Amniotic epithelial cell (primary cell): Measurements from ENCODE around the gene MCTP1.
"Not testable (repeated sequence)": the region's sequence is repeated elsewhere in the genome, so short reads cannot be mapped to it uniquely, and the experiment has no call there.

Experiments
- DNase-seq: peaks from one replicate; pipeline ENCODE4 v3.0.0-alpha.2; 2010; ENCODE audit warnings: low read depth

MCTP1 gene

DNA sequence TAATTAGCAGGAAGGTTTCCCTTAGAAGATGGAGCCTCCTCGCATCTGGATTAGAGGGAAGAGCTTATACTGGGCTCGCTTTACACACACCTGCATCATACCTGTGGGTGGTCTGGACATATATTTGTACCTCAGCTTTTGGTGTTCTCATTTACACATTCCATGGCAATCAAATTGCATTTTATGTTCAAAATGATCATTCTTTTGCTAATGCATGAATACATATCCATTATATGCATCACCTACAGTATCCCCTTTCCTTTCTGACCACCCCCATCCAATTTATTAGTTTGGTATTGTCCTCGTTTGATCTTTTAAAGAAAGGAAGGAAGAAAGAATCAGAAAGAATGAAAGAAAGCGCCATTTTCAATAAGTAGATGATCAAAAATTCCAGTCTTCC, 415.0 kb downstream of the MCTP1 start:
- DNase-seq = no peak

- no peak for DNase-seq
These were observed 420.9 kb downstream of the MCTP1 start for GRCh38 chr5:94863951-94864350.

GRCh38 chr5:94857111-94857510, 427.8 kb downstream of the MCTP1 start:
- no peak for DNase-seq

- no peak for DNase-seq
These were observed 428.6 kb downstream of the MCTP1 start for GRCh38 chr5:94856257-94856800.

- DNase-seq = no peak
These were observed 429.4 kb downstream of the MCTP1 start for GRCh38 chr5:94855543-94855942.

GRCh38 chr5:94853120-94853519, 431.8 kb downstream of the MCTP1 start:
- no peak for DNase-seq

DNA sequence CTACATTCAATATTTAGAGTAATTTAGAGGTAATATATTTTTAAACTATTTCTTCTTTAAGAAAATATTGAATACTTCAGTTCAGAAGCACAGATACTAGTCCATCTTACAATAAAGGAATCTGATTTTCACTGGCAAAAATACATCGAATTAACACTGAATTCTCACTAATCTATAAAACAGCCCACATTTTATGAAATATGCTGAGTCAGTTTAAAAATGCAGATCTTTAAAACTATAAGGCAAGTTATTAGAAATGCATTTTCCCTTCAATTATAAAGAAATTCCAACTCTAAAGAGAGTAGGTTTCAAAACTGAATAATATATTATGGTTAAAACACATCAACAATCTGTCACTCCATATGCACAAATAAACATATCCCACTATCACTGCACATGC, 433.9 kb downstream of the MCTP1 start:
- DNase-seq = no peak

GRCh38 chr5:94849821-94850736, 434.8 kb downstream of the MCTP1 start:
- DNase-seq = peak; percentile 70

GRCh38 chr5:94849324-94849723, 435.6 kb downstream of the MCTP1 start:
- DNase-seq = no peak

DNA sequence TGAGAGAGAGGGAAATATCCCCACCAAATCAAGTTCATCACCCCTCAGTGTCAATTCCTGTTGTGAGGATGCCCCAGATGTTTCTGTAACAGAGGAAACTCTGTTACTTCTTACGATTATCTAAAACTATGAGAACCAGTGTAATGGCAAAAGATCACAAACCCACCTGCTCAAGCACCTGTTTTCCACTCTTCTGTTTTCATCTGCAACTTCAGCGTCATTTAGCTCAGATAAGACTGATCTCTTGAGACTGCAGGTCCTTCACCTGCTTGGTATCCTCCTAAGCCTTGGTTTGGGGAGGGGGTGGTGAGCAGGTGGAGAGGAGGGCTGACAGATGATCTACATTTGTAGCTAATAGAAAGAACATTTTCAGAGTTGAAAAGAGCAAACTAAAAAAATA, 437.2 kb downstream of the MCTP1 start:
- no peak for DNase-seq

DNA sequence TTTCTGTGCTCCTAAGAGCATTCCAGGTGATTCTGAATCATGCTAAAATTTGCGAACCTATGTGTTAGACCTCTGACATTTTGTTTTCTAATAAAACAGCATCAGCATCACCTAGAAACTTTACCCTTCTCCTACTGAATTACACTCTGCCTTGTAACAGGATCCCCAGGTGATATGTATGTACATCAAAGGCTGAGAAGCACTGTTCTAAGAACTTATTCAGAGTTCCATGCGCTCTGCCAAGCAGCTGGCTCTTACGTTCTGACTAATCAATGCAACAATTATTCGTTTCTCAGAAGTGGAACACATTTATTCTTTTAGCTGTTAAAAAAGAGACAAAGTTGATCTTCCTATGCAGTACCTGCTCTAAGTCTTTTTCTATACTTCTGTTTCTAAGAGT, 437.9 kb downstream of the MCTP1 start:
- no peak for DNase-seq

- not testable (repeated sequence) for DNase-seq
These were observed 439.2 kb downstream of the MCTP1 start for GRCh38 chr5:94845696-94846095.

DNA sequence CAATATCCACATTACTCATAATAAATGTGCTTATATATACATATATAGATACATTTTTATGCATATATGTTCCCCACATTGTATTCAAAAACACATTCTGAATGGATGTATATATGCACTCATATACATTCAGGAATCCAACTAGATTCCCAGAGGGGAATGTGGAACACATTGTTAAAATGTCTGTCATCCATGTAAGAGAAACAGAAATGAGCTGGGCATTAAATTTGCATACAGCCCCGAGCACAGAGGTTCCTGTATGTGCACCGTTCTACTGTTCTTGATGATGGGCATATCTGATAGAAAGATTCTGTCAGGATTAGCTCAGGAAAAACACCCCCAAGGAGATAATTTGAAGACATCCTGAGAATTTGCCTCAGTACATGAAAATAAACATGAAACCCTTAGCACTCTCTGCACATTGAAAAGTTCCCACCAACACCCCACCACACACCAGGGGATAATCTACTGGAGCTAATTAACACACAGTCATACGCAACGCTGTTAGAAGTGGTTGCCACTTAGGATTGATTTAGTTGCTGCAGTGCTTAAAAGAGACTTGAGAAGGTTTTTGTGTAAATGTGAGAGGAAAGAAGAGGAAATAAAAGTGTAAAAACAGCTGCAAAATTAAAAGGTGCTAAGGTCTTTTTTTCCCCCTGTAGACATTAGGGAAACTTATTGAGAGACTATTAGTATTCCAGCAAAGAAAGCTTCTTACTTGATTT, 443.1 kb downstream of the MCTP1 start:
- no peak for DNase-seq

DNA sequence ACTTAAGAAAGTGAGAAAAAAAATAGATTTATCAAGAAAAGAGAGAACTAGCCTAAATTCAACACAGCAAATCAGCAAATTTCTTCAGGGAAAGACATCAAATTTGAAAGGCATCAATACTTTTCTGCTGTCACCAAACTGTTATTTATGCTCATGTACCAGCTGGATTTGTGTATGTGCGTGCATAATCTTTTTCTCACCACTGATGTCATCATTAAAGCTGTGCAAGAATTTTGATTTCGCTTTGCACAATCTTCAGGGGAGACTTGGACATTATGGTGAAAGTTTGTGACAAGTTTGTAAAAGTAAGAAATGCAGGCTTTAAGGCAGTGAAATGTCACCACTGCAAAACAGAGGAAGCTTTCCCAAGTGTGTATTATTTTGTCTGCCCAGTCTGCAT, 451.0 kb downstream of the MCTP1 start:
- DNase-seq = no peak

- DNase-seq = no peak
These were observed 452.2 kb downstream of the MCTP1 start for GRCh38 chr5:94832685-94833084.

DNA sequence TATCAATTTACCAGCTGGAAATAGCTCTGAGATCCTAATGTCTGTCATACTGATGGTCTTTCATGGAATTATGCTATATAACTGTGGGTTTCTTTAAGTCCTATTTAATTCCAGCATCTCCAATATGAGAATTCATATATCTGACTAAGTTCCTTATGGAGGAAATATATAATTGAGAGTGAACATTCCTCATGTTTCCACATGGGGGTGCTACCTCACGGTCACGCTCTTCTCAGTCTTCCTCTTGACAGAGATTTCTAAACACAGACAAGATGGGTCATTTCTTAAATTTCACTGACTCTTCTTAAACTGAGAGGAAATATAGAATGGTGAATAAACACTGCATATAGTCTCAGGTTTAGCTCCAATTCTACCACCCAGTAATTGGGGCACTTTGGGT, 454.4 kb downstream of the MCTP1 start:
- peak; percentile 29 for DNase-seq

DNA sequence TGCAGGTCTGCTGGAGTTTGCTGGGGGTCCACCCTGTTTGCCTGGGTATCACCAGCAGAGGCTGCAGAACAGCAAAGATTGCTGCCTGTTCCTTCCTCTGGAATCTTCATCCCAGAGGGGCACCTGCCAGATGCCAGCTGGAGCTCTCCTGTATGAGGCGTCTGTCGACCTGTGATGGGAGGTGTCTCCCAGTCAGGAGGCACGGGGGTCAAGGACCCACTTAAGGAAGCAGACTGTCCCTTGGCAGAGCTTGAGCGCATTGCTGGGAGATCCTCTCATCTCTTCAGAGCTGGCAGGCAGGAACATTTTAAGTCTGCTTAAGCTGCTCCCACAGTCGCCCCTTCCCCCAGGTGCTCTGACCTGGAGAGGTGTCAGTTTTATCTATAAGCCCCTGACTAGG, 456.7 kb downstream of the MCTP1 start:
- not testable (repeated sequence) for DNase-seq

DNA sequence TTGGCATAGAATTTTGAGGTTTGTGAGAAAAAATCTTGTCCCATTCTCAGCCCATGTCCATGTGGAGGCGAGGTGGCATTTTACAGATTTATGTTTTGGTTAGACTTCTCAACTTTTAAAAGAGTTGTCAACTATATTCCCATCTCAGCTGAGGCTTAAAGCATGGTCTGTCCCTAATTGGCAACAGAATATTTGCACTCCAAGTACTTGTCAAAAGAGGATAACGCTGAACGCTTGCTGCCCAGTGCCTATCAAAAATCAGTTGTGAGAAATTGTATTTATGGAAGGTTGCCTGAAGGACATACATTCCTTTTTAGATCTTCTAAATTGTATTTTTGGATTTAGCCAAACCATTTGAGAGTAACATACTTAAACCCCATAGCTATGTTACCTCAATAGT, 464.4 kb downstream of the MCTP1 start:
- no peak for DNase-seq

GRCh38 chr5:94818904-94819303, 466.0 kb downstream of the MCTP1 start:
- no peak for DNase-seq

DNA sequence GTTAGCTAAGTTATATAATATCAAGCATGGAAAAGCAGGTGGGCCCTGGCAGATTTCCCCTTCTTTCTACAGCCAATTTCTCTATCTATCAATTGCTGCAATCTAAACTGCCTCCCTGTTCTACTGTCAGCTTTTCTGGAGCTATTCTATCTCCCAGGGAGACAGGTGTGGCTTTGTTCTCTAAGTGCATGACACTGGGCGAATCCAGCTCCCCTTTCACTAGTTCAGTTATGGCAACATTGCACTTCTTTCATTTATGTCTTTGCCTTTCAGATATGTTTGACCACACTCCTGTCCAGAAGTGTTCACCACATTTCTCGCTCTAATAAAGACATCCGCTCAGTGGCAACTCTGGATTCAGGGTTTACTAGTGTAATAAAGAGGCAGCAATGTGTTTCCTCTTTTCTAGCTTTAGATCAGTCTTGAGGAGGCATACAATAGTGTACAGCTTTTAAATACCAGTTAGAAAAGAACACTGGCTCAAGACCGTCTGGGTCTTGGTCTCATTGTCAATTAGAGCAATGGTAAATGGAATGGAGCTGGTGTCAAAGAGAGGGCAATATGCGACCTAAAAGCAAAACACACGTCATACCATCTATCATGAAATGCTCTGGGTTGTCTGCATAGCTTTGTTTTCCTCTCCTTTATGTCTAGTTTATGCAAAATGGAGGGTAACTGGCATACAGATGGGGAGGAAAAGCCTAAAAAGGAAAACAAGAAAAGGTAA, 469.4 kb downstream of the MCTP1 start:
- no peak for DNase-seq

DNA sequence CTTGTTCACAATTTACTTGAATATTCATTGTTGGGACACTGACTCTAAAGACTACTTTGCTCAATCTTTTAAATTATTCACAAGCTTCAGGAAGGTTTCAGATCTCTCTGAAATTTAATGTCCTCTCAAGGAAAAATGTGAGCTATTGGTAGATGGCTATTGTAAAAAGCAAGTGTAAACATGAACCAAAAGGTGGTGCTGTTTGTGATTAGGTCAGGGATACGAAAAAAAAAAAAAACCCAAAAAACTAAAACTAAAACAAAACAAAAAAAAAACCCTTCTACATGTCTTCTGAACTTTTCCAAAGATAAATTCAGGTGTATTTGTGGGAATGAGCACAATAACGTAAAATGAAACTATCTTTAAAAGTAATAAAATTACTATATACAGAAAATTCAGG, 472.7 kb downstream of the MCTP1 start:
- no peak for DNase-seq

GRCh38 chr5:94811331-94811730, 473.6 kb downstream of the MCTP1 start:
- DNase-seq = no peak
